AG09319 (cell line): ENCODE results near the gene MYO9B.
"Not testable (repeated sequence)": the region's sequence is repeated elsewhere in the genome, so short reads cannot be mapped to it uniquely, and the experiment has no call there.

ENCODE experiments used
- DNase-seq: peaks from one replicate; pipeline ENCODE4 v3.0.0-alpha.2; 2010; ENCODE audit warnings: low read depth; ENCODE audit errors: extremely low read depth
- TF ChIP-seq, protein P1 (sequence below): IDR thresholded peaks from 2 replicates; pipeline ENCODE4 v1.5.1; 2011; ENCODE audit warnings: low read depth, mild to moderate bottlenecking, inconsistent platforms, low read length, moderate library complexity

The MYO9B gene

DNA sequence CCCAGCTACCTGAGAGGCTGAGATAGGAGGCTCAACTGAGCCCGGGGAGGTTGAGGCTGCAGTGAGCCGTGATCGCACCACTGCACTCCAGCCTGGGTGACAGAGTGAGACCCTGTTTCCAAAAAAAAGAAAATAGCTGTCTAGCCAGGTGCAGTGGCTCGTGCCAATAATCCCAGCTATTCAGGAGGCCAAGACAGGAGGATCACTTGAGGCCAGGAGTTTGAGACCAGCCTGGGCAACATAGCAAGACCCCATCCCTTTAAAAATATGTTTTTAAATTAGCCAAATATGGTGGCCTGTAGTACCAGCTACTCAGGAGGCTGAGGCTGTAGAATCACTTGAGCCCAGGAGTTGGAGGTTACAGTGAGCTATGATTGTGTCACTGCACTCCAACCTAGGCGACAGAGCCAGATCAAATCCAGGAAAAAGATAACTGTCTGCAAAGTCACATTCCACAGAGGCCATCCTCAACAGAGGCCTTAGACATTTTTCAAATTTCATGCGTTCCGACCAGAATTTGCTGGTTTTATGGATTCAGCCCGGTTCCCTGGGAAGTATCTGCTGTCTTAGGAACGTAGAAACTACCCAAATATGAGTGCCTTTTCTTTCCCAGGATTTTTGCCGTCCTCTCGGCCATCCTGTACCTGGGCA, 80.8 kb downstream of the MYO9B start:
- TF ChIP-seq, protein P1, sequence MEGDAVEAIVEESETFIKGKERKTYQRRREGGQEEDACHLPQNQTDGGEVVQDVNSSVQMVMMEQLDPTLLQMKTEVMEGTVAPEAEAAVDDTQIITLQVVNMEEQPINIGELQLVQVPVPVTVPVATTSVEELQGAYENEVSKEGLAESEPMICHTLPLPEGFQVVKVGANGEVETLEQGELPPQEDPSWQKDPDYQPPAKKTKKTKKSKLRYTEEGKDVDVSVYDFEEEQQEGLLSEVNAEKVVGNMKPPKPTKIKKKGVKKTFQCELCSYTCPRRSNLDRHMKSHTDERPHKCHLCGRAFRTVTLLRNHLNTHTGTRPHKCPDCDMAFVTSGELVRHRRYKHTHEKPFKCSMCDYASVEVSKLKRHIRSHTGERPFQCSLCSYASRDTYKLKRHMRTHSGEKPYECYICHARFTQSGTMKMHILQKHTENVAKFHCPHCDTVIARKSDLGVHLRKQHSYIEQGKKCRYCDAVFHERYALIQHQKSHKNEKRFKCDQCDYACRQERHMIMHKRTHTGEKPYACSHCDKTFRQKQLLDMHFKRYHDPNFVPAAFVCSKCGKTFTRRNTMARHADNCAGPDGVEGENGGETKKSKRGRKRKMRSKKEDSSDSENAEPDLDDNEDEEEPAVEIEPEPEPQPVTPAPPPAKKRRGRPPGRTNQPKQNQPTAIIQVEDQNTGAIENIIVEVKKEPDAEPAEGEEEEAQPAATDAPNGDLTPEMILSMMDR = no peak
- DNase-seq = no peak

DNA sequence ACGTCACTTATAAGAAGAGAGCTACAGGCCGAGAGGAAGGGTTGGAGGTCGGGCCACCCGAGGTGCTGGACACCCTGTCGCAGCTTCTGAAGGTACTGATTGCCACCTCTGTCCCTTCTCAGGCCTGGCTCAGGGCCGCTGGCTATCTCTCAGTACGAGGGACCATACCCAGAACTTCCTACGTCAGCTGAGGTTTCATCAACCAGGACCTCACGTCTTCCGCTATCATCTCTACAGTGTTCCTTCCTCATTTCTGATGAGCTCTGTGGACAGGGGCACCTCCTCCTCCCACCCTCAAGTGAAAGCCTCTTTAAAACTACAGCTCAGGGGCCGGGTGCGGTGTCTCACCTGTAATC, 81.3 kb downstream of the MYO9B start:
- TF ChIP-seq, protein P1 = no peak
- no peak for DNase-seq

DNA sequence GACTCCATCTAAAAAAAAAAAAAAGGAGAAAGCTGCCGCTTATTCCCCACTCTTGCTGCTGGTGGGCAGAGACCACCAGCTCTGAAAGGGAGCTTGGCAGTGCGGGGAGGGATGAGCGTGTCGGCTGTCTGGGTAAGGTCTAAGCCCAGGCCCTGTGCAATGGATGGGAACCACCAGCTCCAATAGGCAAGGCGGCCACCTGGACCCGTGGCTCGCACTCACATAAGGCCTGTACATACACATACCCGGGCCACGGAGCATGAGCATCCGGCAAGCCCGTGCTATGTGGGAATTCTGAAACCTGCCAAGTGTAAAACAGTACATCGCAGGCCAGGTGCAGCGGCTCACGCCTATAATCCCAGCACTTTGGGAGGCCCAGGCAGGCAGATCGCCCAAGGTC, 83.0 kb downstream of the MYO9B start:
- TF ChIP-seq, protein P1 = no peak
- no peak for DNase-seq

DNA sequence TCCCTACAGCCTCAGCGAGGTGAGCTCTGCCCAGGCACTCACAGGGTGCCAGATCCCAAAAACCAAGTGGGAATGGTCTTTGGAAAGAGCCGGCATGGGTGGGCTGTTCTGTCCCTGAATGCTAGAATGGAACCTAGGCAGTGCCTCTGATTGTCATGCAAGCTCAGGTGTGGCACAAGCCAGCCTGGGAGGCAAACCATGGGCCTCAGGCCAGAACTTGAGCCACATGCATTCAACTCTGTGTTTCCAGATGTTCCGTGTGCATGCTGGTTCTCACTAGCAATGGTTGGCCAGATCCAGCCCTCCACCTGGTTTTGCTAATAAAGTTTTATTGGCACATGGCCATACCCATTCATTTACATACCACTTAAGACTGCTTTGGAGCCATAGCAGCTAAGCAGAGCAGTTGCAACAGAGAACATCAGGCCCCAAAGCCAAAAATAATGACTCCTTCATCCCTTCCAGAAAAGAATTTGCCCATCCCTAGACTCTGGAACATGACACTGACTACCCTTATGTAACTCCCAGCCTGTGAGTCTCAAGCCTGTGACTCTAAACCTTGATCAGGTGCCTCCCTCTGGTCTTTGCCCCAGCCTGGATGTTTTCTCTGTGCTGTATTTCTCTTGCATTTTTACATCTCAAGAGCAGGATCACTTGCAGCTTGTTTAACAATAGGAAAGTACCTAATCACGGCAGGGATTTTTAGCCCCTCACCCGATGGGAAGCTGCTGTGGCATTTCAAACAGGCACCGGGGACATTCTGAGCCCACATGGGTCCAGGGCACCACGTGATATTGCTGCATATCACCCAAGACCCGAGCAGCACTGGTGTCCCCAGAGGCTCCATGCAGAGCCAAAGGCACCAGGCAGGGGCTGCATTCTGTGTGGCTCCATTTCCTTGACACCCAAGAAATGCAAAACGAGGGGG, 84.2 kb downstream of the MYO9B start:
- TF ChIP-seq, protein P1 = no peak
- DNase-seq = no peak

DNA sequence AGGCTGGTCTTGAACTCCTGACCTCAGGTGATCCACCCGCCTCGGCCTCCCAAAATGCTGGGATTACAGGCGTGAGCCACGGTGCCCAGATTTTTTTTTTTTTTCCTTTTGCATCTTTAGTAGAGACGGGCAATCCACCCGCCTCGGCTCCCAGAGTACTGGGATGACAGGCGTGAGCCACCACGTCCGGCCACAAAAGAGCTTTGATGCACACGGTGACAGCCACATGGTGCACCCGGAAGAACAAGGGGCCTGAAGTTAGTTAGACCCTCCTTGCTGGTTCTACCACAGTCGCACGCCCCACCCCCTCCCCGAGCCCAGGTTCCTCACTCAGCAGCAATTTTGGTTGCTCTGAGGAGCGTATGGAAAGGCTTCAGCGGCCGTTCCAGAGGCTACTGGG, 85.3 kb downstream of the MYO9B start:
- TF ChIP-seq, protein P1 = no peak
- no peak for DNase-seq

DNA sequence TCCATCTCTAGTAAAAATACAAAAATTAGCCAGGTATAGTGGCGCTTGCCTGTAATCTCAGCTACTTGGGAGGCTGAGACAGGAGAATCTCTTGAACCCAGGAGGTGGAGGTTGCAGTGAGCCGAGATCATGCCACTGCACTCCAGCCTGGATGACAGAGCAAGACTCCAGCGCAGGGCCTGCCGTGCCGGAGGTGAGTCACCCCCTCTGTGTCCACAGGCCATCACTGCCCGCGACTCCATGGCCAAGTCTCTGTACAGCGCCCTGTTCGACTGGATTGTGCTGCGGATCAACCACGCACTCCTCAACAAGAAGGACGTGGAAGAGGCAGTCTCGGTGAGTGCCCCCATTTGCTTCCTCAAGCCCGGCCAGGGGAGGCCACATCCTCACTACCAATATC, 86.6 kb downstream of the MYO9B start:
- DNase-seq = not testable (repeated sequence)

DNA sequence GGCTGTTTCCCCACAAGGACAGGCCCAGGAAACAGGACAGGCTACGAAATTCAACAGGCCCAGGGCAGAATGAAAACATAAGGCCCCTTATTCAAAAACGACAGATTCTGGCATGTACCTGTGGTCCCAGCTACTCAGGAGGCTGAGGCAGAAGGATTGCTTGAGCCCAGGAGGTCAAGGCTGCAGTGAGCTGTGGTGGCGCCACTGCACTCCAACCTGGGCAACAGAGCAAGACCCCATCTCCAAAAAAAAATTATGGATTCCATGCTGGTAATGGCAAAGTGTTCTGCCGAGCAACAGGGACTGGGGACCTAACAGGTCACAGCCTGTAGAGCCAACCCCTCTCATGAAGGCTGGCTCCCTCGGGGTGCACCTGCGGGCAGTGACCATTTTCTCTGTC, 87.0 kb downstream of the MYO9B start:
- no peak for DNase-seq
- TF ChIP-seq, protein P1 = no peak
